T47D (cell line): Measurements from ENCODE around the gene LMBRD1.
"Not testable (repeated sequence)": the region's sequence is repeated elsewhere in the genome, so short reads cannot be mapped to it uniquely, and the experiment has no call there.

Experiments
- DNase-seq, 2 experiments: peaks; one replicate each; pipeline versions ENCODE4 v3.0.0 to v3.0.0-alpha.2; 2011 to 2012; ENCODE audit warnings: low read depth in 1 of 2, low spot score in 1 of 2
- JUND ChIP-seq: IDR thresholded peaks from 2 replicates; pipeline ENCODE4 v1.6.1; 2012; ENCODE audit warnings: low read depth
- in situ Hi-C: cut with HindIII; loops from 2 replicates; pipeline ENCODE4 v1.10.0; 2016; ENCODE audit warnings: low sequenced_read_pairs, low pct_unique_long_range_greater_than_20kb

The LMBRD1 gene

DNA sequence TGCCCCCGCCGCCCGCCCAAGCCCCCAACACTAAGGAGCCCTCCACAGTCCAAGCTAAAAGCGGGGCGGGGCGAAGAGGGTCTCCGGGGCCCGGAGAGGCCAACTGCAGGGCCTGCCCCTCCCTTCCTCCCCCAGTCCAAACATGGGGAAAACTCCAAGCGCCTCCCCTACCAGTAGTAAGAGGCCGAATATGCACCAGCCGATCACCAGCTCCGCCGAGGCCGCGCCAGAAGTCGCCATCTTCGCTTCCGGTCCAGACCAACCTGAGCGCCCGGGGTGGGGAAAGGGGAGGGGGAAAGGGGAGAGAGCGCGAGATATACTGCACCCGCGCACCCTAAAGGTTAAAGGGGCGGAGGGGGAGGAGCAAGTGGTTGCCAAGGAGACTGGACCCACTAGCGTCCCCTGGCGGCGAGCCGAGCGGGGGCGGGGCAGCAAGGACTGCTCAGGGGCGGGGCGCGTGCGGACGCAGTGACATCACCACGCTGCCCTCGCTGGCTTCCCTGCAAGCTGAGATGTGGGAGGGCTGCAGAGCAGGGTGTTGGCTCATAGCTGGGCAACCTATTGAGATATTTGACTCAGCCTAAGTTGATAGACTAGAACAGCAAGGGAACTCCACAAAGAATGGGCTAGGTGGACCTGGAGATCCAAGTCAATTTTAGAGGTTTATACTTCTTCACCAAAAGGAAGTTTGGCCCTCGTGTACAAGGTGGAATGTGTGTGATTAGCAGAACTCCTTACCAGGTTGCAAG lies at the start of gene LMBRD1:
Gene LMBRD1, minus strand, starts transcription at position 369 of the 749 bp plus-strand sequence. Its CDS starts 129 bp downstream, at position 240.
- in situ Hi-C loops: no loop called here
- TF ChIP-seq JUND: no peak
- peak; percentile 72 to 94 for DNase-seq

DNA sequence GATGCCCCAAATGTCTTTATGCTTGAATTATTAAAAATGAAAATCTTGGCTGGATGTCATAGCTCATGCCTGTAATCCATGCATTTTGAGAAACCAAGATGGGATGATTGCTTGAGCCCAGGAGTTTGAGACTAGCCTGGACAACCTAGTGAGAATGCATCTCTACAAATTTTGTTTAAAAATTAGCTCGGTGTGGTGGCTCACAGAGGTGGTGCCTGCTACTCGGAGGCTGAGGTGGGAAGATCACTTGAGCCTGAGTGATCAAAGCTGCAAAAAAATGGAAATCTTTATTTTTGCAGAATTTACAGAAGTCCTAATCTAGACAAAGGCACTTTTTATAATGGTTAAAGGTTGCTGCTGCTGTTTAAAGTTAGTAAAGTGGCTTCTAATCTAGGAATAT lies 49.5 kb upstream of the LMBRD1 start:
- TF ChIP-seq JUND: no peak
- in situ Hi-C loops: no loop called here
- DNase-seq: no peak

DNA sequence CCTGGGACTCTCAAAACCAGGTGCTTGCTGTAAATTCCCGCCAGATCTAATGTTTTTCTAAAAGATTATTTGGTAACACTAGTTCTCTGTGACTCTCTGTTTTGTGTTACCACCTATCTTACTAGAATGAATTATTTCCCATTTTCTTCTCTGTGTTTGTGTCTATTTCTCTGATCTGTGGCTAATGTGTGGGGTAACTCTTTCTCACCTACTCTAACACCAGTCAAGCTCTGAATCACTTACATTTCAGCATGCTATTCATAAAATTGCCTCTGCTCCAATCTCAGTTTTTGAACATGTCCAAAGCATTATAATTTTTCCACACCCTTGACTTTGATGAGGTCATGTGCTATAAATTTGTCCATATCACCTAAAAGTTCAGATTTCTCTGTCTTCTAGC lies 46.4 kb upstream of the LMBRD1 start:
- in situ Hi-C loops: no loop called here
- DNase-seq: no peak
- no peak for TF ChIP-seq JUND

DNA sequence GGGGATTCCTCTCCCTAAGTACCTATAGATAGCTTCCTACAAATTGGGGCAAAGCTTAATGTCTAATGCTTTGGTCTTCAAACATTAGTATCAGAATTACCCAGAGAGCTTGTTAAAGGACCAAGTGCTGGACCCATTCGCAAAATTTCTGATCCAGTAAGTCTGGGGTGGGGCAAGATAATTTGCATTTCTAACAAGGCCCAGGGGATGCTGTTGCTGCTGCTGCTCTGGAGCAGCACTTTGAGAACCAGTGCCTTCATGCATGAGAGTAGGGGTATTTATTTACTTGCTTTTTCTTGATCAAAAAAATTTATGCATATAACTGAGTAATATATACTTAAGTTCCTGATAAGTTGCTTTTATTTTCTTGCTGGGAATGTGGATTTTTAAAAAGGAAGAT lies 45.1 kb upstream of the LMBRD1 start:
- no peak for DNase-seq
- in situ Hi-C loops: no loop called here
- no peak for TF ChIP-seq JUND

DNA sequence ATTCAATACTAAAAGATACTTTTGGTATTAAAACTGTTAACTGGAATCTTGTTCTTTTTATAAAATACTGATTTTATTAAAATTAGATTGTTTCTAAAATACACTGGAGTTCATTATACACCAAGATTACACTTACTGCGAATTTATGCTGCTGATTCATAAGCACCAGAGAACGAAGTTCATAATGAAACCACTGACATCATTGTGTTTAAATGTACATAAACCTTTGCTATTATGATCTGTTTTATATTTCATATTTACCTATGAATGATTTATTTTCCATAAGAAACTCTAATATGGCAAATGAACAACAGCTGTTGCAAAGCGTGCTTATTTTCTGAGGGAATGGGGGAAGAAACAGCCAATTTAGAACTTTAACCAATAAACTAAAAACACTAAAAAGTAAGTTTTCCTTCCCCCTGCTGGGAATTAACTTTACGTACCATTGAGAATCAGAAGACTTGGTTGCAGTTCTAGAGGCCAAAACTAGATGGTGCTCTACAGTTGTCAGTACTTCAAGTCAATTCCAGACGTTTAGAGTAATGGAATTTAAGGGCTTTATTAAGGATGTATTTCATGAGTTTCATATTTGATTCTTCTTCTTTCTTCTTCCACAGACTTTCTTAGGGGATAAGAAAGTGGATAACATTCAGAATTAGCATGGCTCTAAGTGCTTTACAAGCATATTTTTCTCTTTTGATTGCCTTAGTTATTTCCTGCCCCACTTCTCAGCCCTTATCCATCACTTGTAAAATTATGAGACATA lies 38.8 kb upstream of the LMBRD1 start:
- TF ChIP-seq JUND: no peak
- peak; percentile 1 to 73 for DNase-seq

DNA sequence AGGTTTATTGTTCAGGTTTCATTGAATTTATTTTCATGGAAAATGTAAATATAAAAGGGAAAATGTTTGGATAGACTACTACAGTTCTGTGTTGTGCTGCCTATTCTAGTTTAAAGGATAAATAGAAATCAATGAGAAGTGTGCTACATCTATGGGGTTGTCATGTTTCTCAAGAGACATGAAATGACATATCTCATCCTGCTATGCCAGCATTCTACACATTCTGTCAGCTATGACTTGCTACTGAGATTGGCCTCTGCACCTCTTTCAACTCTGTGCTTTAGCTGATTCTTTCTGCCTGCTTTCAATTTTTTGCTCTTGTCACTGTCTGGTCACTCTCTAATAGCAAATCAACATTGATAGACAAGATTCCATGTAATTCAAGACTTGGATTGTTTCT lies 35.7 kb upstream of the LMBRD1 start:
- in situ Hi-C loops: no loop called here
- no peak for TF ChIP-seq JUND
- DNase-seq: no peak

More for the DNA sequence above, 38.8 kb upstream of the LMBRD1 start:
- in situ Hi-C loops: no loop called here

DNA sequence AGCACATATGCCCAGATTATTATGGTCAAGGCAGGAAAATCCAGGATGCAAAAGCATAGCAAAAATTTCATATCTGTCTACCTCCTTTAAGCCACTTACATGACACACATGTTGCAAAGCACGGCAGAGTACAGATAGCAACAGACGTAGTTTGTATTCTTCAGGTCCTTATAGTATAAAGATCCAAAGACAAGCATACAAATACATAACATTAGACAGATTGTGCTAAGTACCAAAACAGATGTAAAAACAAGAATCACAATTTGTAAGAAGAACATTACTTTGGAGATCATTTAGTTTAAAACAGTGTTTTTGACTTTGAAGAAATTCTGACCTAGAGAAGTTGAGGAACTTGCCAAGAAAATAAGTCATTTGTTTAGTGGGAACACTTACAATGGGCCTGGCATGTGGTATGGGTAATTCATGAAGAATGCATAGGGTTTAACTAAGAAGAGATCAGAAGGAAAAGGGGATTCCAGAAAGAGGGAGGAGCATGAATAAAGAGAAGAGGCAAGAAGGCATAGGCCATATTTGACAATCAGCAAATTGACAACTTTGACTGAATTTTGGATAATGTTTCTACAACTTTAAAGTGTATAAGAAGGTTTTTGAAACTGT lies 30.6 kb upstream of the LMBRD1 start:
- in situ Hi-C loops: no loop called here
- no peak for DNase-seq
- no peak for TF ChIP-seq JUND

DNA sequence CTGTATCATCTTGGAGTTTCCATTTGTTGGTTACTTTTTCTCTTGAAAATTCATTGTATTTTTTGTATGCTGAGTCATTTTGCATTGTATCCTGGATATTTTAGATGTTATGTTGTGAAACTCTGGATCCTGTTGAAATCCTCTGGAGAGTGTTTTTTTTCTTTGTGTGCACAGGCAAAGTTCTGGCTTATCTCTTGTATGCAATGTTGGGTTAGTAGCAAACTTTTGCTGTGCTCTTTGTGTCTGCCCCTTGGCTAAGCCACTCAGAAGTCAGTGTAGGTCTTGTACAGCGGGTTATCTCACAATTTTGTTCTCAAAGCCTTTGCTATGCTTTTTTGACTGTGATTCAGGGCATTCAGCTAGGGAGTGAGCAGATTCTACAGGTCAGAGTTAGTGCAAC lies 29.1 kb upstream of the LMBRD1 start:
- no peak for DNase-seq
- in situ Hi-C loops: no loop called here
- TF ChIP-seq JUND: no peak

DNA sequence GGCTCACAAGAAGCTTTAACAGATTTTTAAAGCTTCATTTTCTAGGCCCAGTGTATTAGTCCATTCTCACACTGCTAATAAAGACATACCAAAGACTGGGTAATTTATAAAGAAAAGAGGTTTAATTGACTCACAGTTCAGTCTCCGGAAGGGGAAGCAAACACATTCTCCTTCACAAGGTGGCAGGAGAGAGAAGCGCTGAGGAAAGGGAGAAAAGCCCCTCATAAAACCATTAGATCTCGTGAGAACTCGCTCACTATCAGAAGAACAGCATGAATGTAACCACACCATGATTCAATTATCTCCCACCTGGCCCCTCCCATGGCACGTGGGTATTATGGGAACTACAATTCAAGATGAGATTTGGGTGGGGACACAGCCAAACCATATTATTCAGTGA lies 27.5 kb upstream of the LMBRD1 start:
- DNase-seq, in situ Hi-C loops: not testable (repeated sequence)

DNA sequence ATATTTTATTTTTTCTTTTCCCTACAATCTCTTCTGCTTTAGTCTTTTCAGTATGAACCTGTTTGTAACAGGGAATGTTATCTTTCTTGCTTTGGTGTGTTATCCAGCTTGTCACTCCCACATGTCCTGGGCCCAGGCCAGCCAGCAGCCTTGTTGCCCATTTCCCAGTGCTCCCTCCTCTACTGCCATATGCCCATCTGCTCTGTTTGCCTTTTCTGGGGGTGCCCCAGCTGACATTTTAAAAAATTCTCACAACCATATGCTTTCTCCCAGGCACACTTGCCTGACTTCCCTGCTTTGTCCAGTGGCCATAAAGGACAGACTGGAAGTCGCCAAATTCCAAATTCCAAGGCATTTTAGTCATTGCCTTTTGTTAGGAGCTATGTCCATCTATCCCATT lies 23.6 kb upstream of the LMBRD1 start:
- no peak for TF ChIP-seq JUND
- no peak for DNase-seq
- in situ Hi-C loops: no loop called here

DNA sequence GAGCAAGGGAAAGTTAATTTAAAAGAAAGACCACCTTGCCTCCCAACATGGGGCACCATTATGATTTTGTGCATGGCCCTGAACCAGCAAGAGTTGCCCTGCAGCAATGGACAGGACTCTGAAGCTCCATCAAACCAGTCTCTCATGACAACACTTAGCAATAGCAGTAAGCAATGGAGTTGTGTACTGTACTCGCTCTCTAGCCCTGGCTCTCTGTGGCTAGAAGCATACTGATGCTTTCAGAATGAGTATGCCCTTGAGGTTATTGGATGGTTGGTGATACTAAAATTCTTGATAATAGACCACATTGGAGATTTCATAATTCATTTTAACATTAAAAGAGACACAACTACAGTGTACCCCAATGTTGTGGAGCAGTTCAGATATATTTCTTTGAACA lies 23.2 kb upstream of the LMBRD1 start:
- DNase-seq: no peak
- no peak for TF ChIP-seq JUND
- in situ Hi-C loops: no loop called here

DNA sequence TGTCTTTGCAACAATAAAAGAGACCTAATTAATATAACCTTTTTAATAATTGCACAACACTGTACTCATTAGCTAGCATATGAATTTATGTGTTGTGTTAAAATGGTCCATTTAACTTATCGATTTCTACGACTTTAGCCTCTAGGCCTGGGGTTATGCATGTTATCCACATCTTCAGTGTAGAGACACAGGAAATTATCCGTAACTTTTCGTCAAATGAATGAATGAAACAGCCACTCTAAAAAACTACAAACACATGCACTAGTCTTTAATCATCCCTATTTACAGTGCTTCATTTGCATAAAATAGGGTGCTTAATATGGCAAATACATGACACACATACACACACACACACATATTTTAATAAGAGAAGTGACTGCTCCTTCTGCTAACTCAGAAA lies 22.3 kb upstream of the LMBRD1 start:
- no peak for TF ChIP-seq JUND

More for the DNA sequence above, 22.3 kb upstream of the LMBRD1 start:
- in situ Hi-C loops: no loop called here
- no peak for DNase-seq
